GM23248 (cell line): Measurements from ENCODE around the gene NCAPD2.

Source experiments
- EZH2 ChIP-seq: fragments of 200-600 bp; sonication (generic); IDR thresholded peaks from 2 replicates; pipeline ENCODE4 v1.6.1; 2018; ENCODE audit warnings: antibody characterized with exemption, mild to moderate bottlenecking; ENCODE audit not compliant: insufficient read depth, poor library complexity, severe bottlenecking
- EZH2phosphoT487 ChIP-seq: fragments of 200-600 bp; sonication (generic); IDR thresholded peaks from 2 replicates; pipeline ENCODE4 v1.6.1; 2018; ENCODE audit warnings: antibody characterized with exemption, moderate library complexity, mild to moderate bottlenecking, low read depth; ENCODE audit not compliant: insufficient read depth

- TF ChIP-seq EZH2: no peak
- no peak for TF ChIP-seq EZH2phosphoT487
Measured at GRCh38 chr12:6523708-6524107, 29.8 kb downstream of the NCAPD2 start.
